Measurements from ENCODE around the gene SESTD1. TPM values are rescaled to one million over a fixed set of nuclear protein-coding genes. Genes with fewer than 3 reads are reported as not detected.

Gene SESTD1
- total RNA-seq = 43.2 and 47.9 TPM in 2 replicates

DNA sequence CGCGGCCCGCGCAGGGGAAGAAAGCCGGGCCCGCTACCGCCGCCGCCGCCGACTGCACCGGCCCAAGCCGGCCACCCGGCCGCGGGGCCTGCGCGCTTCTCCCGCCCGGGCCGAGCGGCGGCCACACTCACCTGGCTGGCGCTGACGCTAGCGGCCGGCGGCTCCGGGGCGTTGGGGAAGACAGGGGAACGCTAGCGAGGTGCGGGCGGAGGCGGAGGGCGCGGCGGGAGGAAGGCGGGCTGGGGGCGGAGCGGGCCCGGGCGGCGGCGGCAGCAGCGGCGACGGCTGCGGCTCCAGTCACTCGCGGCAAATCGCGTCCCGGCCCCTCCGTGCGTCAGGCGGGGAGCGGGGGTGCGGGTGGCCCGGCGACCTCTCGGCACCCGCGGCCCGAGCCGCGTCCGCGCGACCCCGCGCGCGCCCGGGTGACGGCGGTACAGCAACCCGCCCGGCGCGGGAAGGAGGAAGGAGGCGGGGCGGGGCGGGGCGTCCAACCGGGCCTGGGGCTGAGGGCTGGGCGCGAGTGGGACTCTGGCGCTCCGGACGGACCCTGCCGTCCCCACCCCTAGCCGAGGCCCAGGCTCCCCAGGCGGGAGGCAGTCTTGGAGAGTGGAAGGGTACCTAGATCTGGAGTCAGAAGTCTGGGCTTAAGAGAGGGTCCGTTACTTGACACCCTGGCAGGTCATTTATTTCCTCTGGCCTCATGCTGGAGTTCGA is at the start of gene SESTD1:
Gene SESTD1 (minus strand): TSS at position 465 of the 714 bp plus-strand sequence. CDS start 72,991 bp downstream, outside the sequence.

Other genes with a start within 250 kb of the SESTD1 start
- gene CCDC141, start 214.7 kb downstream of the SESTD1 start, total RNA-seq = 0.13 TPM in 1 of 2 replicates, not detected in the other